Mesendoderm (in vitro differentiated cells): ENCODE data around the gene TYW1.
"Not testable (repeated sequence)": the region's sequence is repeated elsewhere in the genome, so short reads cannot be mapped to it uniquely, and the experiment has no call there.

ENCODE experiments used
- DNase-seq: peaks from one replicate; pipeline ENCODE4 v3.0.0; 2013
- H2AK5ac ChIP-seq: 2 replicates; pipeline ENCODE4 v1.6.1; 2013; ENCODE audit warnings: low read length, inconsistent platforms
- H2BK120ac ChIP-seq: 2 replicates; pipeline ENCODE4 v1.6.1; 2013; ENCODE audit warnings: low read depth, mild to moderate bottlenecking, low read length, moderate library complexity, mixed read lengths
- H2BK15ac ChIP-seq: replicated peaks from 2 replicates; pipeline ENCODE4 v1.6.1; 2013; ENCODE audit warnings: low read depth, mild to moderate bottlenecking, moderate library complexity
- H2BK5ac ChIP-seq: 2 replicates; pipeline ENCODE4 v1.6.1; 2013; ENCODE audit warnings: low read length, inconsistent platforms
- H3K18ac ChIP-seq: 2 replicates; pipeline ENCODE4 v1.6.1; 2013; ENCODE audit warnings: mild to moderate bottlenecking, low read length, mixed read lengths
- H3K23ac ChIP-seq: one replicate; pipeline ENCODE4 v1.6.1; 2013; ENCODE audit warnings: low read length
- H3K27ac ChIP-seq: 2 replicates; pipeline ENCODE4 v1.5.1; 2013; ENCODE audit warnings: low read depth, mild to moderate bottlenecking, inconsistent platforms, low read length, moderate library complexity
- H3K27me3 ChIP-seq: 2 replicates; pipeline ENCODE4 v1.6.1; 2013; ENCODE audit warnings: low read length, control low read depth, mild to moderate bottlenecking, inconsistent platforms; ENCODE audit not compliant: insufficient read depth, poor library complexity
- H3K36me3 ChIP-seq: 2 replicates; pipeline ENCODE4 v1.6.1; 2013; ENCODE audit warnings: low read length, inconsistent platforms; ENCODE audit not compliant: control insufficient read depth, insufficient read depth
- H3K4ac ChIP-seq: one replicate; pipeline ENCODE4 v1.6.1; 2013; ENCODE audit warnings: low read depth, mild to moderate bottlenecking, low read length, moderate library complexity
- H3K4me1 ChIP-seq: 2 replicates; pipeline ENCODE4 v1.6.1; 2013; ENCODE audit warnings: low read depth, low read length, inconsistent platforms; ENCODE audit not compliant: control insufficient read depth
- H3K4me2 ChIP-seq: 2 replicates; pipeline ENCODE4 v1.6.1; 2013; ENCODE audit warnings: low read length
- H3K4me3 ChIP-seq: 2 replicates; pipeline ENCODE4 v1.5.1; 2013; ENCODE audit warnings: mild to moderate bottlenecking, low read length
- H3K56ac ChIP-seq: one replicate; pipeline ENCODE4 v1.6.1; 2013; ENCODE audit warnings: low read length
- H3K79me1 ChIP-seq: 2 replicates; pipeline ENCODE4 v1.6.1; 2013; ENCODE audit warnings: low read length, inconsistent platforms
- H3K79me2 ChIP-seq: 2 replicates; pipeline ENCODE4 v1.6.1; 2013; ENCODE audit warnings: mild to moderate bottlenecking, low read length; ENCODE audit not compliant: control insufficient read depth, insufficient read depth
- H3K9ac ChIP-seq: 2 replicates; pipeline ENCODE4 v1.6.1; 2013; ENCODE audit warnings: low read length, inconsistent platforms
- H4K5ac ChIP-seq: one replicate; pipeline ENCODE4 v1.6.1; 2013; ENCODE audit warnings: low read length
- H4K8ac ChIP-seq: one replicate; pipeline ENCODE4 v1.6.1; 2013; ENCODE audit warnings: low read depth, mild to moderate bottlenecking, control low read depth, low read length, moderate library complexity
- WGBS: extraction: QIAGEN DNeasy Blood & Tissue Kit; methylation state at CpG from one replicate; pipeline ENCODE4 v1.1.7; 2013; ENCODE audit warnings: low lambda C conversion rate, missing lambda C conversion rate; ENCODE audit not compliant: insufficient coverage; ENCODE audit errors: extremely low coverage; 5-methylcytosine and 5-hydroxymethylcytosine counted together

Gene TYW1

GRCh38 chr7:67192889-67193613, 196.4 kb downstream of the TYW1 start:
- H3K4me2 ChIP-seq, H3K56ac ChIP-seq, H3K23ac ChIP-seq, H3K79me2 ChIP-seq, DNase-seq, H3K9ac ChIP-seq, H2BK15ac ChIP-seq, H3K27ac ChIP-seq, H3K18ac ChIP-seq, H2BK120ac ChIP-seq, H3K36me3 ChIP-seq, H3K4me3 ChIP-seq, H3K27me3 ChIP-seq, H3K4ac ChIP-seq, H2AK5ac ChIP-seq, H3K4me1 ChIP-seq, H4K5ac ChIP-seq, H3K79me1 ChIP-seq, H4K8ac ChIP-seq, H2BK5ac ChIP-seq: not testable (repeated sequence)
- no CpG with 5 or more reads among the region's 11 CpGs for WGBS

GRCh38 chr7:67196176-67196575, 199.5 kb downstream of the TYW1 start:
- H4K5ac ChIP-seq, H3K79me2 ChIP-seq, DNase-seq, H3K27ac ChIP-seq, H3K4ac ChIP-seq, H3K23ac ChIP-seq, H3K36me3 ChIP-seq, H2BK5ac ChIP-seq, H2BK120ac ChIP-seq, H4K8ac ChIP-seq, H3K27me3 ChIP-seq, H3K4me2 ChIP-seq, H3K56ac ChIP-seq, H3K4me3 ChIP-seq, H2BK15ac ChIP-seq, H3K18ac ChIP-seq, H3K79me1 ChIP-seq, H3K4me1 ChIP-seq, H2AK5ac ChIP-seq, H3K9ac ChIP-seq: not testable (repeated sequence)
- no CpG with 5 or more reads among the region's 2 CpGs for WGBS

GRCh38 chr7:67198865-67199526, 202.4 kb downstream of the TYW1 start:
- H3K4me2 ChIP-seq, H2BK15ac ChIP-seq, H3K27ac ChIP-seq, H3K79me1 ChIP-seq, H3K18ac ChIP-seq, H3K4me3 ChIP-seq, H2AK5ac ChIP-seq, H3K4me1 ChIP-seq, DNase-seq, H4K5ac ChIP-seq, H3K4ac ChIP-seq, H3K79me2 ChIP-seq, H3K9ac ChIP-seq, H3K56ac ChIP-seq, H4K8ac ChIP-seq, H3K36me3 ChIP-seq, H2BK5ac ChIP-seq, H2BK120ac ChIP-seq, H3K23ac ChIP-seq, H3K27me3 ChIP-seq: not testable (repeated sequence)
- WGBS: no CpG with 5 or more reads among the region's 9 CpGs

GRCh38 chr7:67205772-67206171, 209.1 kb downstream of the TYW1 start:
- not testable (repeated sequence) for H2BK5ac ChIP-seq, H3K9ac ChIP-seq, DNase-seq, H2BK15ac ChIP-seq, H3K4me3 ChIP-seq, H3K27ac ChIP-seq, H3K36me3 ChIP-seq, H3K56ac ChIP-seq, H2AK5ac ChIP-seq, H3K79me2 ChIP-seq, H3K4ac ChIP-seq, H3K4me1 ChIP-seq, H4K5ac ChIP-seq, H4K8ac ChIP-seq, H3K27me3 ChIP-seq, H2BK120ac ChIP-seq, H3K18ac ChIP-seq, H3K79me1 ChIP-seq, H3K23ac ChIP-seq, H3K4me2 ChIP-seq
- WGBS: no CpG with 5 or more reads among the region's 2 CpGs

GRCh38 chr7:67206452-67206851, 209.8 kb downstream of the TYW1 start:
- Histone ChIP-seq H3K4me1 (no peaks in the 10 kb centered on the region), H2AK5ac (no peak overlapping the region), H3K27me3 (no peaks in the 10 kb centered on the region), H3K23ac (no peak overlapping the region), H4K5ac (no peak overlapping the region), H3K4me2 (no peak overlapping the region), H3K18ac (no peak overlapping the region), H3K9ac (no peak overlapping the region), H3K27ac (no peak overlapping the region), H4K8ac (no peak overlapping the region), H3K56ac (no peak overlapping the region), H3K36me3 (no peaks in the 10 kb centered on the region), H3K4me3 (no peak overlapping the region), H3K79me2 (no peaks in the 10 kb centered on the region), H2BK120ac (no peak overlapping the region), H3K79me1 (no peaks in the 10 kb centered on the region), H2BK15ac (no peak overlapping the region), H2BK5ac (no peak overlapping the region), H3K4ac (no peak overlapping the region)
- DNase-seq: no peak
- WGBS: no CpG with 5 or more reads among the region's 5 CpGs
